ENCODE data around the gene CLGN. TPM values are rescaled to one million over a fixed set of nuclear protein-coding genes. Genes with fewer than 3 reads are reported as not detected.

Gene CLGN, protein sequence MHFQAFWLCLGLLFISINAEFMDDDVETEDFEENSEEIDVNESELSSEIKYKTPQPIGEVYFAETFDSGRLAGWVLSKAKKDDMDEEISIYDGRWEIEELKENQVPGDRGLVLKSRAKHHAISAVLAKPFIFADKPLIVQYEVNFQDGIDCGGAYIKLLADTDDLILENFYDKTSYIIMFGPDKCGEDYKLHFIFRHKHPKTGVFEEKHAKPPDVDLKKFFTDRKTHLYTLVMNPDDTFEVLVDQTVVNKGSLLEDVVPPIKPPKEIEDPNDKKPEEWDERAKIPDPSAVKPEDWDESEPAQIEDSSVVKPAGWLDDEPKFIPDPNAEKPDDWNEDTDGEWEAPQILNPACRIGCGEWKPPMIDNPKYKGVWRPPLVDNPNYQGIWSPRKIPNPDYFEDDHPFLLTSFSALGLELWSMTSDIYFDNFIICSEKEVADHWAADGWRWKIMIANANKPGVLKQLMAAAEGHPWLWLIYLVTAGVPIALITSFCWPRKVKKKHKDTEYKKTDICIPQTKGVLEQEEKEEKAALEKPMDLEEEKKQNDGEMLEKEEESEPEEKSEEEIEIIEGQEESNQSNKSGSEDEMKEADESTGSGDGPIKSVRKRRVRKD
- total RNA-seq: 0.26 and 0.81 TPM in 2 replicates

DNA sequence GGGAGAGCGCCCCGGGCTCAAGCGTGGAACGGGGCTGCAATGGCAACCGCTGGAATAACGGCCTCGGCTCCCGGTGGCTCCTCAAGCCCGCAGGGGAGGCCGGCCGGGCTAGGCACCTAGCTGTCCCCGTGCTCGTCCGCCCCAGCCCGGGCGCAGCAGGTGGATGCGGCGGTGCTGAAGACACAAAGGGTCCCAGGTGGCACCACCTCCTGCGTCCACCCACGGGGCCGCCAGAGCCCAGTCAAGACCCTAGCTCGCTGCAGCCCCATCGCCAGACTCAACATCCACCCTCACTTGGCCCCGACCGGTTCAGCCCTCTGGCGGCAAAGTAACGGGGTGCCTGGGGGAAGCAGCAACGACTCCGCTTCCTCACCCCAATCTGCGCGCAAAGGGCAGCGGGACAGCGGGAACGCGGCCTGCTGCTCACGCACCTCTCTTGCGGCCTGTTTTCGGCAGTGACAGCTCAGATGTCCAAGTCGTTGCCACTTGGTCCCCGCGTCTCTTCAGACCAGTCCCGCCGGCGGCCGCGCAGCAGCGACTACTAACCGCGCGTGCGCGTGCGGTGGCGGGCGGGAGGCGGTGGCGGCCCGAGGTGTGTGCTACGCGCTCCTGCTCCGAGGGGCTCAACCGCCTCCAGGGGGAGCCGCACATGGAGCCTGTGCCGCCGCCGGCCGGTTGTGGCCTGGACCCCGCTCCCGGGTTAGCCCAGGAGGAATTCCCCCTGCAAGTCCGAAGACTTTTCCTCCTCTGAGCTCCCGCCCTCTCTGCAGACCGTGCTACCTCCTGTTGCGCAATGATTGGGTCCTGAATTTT is at the start of gene CLGN:
Gene CLGN (minus strand): TSS at position 543 of the 813 bp plus-strand sequence. CDS start 14,570 bp downstream, outside the sequence.

DNA sequence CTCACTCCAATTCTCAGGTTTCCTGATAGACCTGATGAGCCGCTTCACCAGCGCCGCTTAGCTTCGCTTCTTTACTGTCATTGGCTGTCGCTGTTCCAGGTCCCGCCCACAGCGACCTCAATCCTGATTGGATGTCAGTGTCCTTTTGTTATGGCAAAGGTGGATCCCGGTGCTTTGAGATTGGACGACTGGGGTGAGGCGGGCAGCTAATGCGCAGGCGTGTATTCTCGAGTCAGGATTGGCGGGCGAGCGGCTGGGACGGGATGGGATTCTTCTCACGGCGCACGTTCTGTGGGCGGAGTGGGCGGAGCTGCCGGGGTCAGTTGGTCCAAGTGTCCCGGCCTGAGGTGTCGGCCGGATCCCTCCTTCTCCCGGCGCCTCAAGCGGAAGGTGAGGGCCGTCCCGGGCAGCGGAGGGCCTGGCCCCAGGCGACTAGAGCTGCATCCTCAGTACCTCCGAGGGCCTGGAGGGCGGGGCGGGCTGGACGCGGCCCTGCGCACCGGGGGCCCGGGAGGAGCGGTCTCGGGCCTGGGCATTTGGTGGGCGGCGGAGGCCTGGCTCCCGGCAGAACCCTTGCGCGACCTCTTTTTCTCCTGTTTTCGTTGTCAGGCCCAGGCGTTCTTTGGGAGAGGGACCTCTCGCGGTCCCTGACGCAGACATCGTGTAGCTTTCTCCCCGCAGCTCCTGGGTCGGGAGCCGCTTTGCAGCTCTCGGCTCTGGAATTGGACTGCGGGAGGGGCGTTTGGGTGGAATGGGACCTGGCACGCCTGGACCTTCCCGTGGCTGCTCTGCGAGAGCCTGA is 53.9 kb downstream of the CLGN start, which contains the start of gene SCOC:
Gene SCOC (plus strand): TSS at position 319 of the 802 bp plus-strand sequence. CDS start 5,525 bp downstream, outside the sequence.

Other genes with a start within 250 kb of the CLGN start
- 40.7 and 41.7 TPM in 2 replicates for gene SCOC, start 54.0 kb downstream of the CLGN start, total RNA-seq
- gene MGAT4D, start 70.6 kb upstream of the CLGN start, total RNA-seq: not detected in 2 replicates
- gene ELMOD2, start 96.5 kb upstream of the CLGN start, total RNA-seq: 24.1 and 26.7 TPM in 2 replicates
- gene UCP1, start 141.3 kb upstream of the CLGN start, total RNA-seq: not detected in 2 replicates

All from aortic smooth muscle cell (primary cell).